Measurements from ENCODE around the gene PRR15L. TPM values are rescaled to one million over a fixed set of nuclear protein-coding genes. Genes with fewer than 3 reads are reported as not detected.
"Not testable (repeated sequence)": the region's sequence is repeated elsewhere in the genome, so short reads cannot be mapped to it uniquely, and the experiment has no call there.

The PRR15L gene
- total RNA-seq, 3 donors from 2014 or later: 38.7 to 105 TPM; not detected in 1

DNA sequence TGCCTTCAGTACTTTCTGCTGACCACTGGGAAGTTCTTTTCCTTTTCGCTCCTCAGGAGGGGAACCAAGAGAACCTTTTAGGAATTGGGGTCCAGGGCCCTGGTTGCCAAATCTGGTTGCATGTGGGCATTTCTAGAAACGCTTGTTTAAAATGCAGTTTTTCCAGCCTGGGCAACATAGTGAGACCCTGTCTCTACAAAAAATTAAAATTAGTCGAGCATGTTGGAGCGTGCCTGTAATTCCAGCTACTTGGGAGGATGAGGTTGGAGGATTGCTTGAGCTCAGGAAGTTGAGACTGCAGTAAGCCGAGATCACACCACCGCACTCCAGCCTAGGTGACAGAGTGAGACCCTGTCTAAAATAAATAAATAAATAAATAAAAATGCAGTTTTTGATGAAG, 15.1 kb downstream of the PRR15L start:
- no peaks in the 10 kb centered on the region for H3K36me3 ChIP-seq
- H3K4me3 ChIP-seq: peak overlapping the region in 2 of 3 donors; percentile 88 to 96
- H3K27ac ChIP-seq: peak overlapping the region; percentile 89 to 91
- intact Hi-C loops (cut with DNase I; ENCODE audit: low total_unique reads): no loop called here
- TF ChIP-seq POLR2AphosphoS5 (IDR thresholded peaks at IDR 0.05) (no peak), CTCF (IDR thresholded peaks at IDR 0.05) (no peak), POLR2A (IDR thresholded peaks at IDR 0.05) (no peak)
- no peaks in the 10 kb centered on the region for H3K27me3 ChIP-seq
- H3K9me3 ChIP-seq: no peaks in the 10 kb centered on the region
- peaks cover 5 to 29% of the 10 kb centered on the region in 2 donors for H3K4me1 ChIP-seq
- DNase-seq (ENCODE audit: low spot score in 2 of 2): no peak

DNA sequence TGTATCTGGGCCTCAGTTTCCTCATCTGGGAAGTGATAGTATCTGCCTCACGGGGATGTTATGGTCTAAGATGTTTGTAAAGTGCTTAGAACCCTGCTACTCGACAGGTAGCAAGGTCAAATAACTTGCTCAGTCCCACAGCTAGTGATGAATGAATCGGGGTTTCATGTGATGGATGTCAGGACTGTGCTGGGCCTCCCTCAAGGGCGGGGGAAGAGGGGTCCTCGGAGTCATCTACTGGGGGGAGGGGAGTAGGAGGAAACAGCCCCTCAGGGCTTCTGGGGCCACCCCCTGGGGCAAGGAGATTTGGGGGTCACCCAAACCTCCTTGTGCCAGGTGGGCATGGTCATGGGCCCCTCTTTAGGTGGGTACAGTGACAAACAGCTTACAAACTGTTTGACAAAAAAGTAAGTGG, 15.6 kb downstream of the PRR15L start:
- no peak for DNase-seq (ENCODE audit: low spot score in 2 of 2)
- H3K4me3 ChIP-seq: peak overlapping the region; percentile 88 to 96 (median 88)
- intact Hi-C loops (cut with DNase I; ENCODE audit: low total_unique reads): no loop called here

GRCh38 chr17:47941246-47942095, 16.2 kb downstream of the PRR15L start, which contains the start of gene PNPO:
Gene PNPO (plus strand): TSS chr17:47941571. CDS start chr17:47941676, 105 bp downstream.
- Histone ChIP-seq H3K4me3 (peak within 1 kb of the TSS; percentile 88 to 96 (median 88)), H3K9me3 (no peaks in the 10 kb centered on the region), H3K4me1 (peaks cover 5 to 29% of the 10 kb centered on the region in 2 donors), H3K27ac (peak within 1 kb of the TSS; percentile 89 to 91), H3K27me3 (no peaks in the 10 kb centered on the region), H3K36me3 (no peaks in the 10 kb centered on the region)
- TF ChIP-seq CTCF (IDR thresholded peaks at IDR 0.05): peak in 2 of 3 donors; percentile 22 to 27
- peak; percentile 19 to 80 (median 62) for TF ChIP-seq POLR2AphosphoS5 (IDR thresholded peaks at IDR 0.05)
- no peak for TF ChIP-seq POLR2A (IDR thresholded peaks at IDR 0.05)
- intact Hi-C loops (cut with DNase I; ENCODE audit: low total_unique reads): no loop called here
- peak; percentile 93 to 98 for DNase-seq (ENCODE audit: low spot score in 2 of 2)

More for the DNA sequence above, 15.6 kb downstream of the PRR15L start:
- peaks cover 5 to 29% of the 10 kb centered on the region in 2 donors for H3K4me1 ChIP-seq
- peak overlapping the region; percentile 89 to 91 for H3K27ac ChIP-seq
- no peak for TF ChIP-seq POLR2A (IDR thresholded peaks at IDR 0.05)
- TF ChIP-seq POLR2AphosphoS5 (IDR thresholded peaks at IDR 0.05): no peak
- TF ChIP-seq CTCF (IDR thresholded peaks at IDR 0.05): no peak
- H3K9me3 ChIP-seq: no peaks in the 10 kb centered on the region
- H3K27me3 ChIP-seq: no peaks in the 10 kb centered on the region
- no peaks in the 10 kb centered on the region for H3K36me3 ChIP-seq

GRCh38 chr17:47937941-47938340, 19.7 kb downstream of the PRR15L start:
- Histone ChIP-seq H3K4me1 (peaks cover 5 to 7% of the 10 kb centered on the region in 2 donors), H3K27me3 (no peaks in the 10 kb centered on the region), H3K27ac (peak overlapping the region in 1 of 2 donors; percentile 19), H3K36me3 (no peaks in the 10 kb centered on the region), H3K9me3 (no peaks in the 10 kb centered on the region), H3K4me3 (no peak overlapping the region)
- DNase-seq (ENCODE audit: low spot score in 2 of 2): no peak
- intact Hi-C loops (cut with DNase I; ENCODE audit: low total_unique reads): no loop called here
- TF ChIP-seq CTCF (IDR thresholded peaks at IDR 0.05) (no peak), POLR2A (IDR thresholded peaks at IDR 0.05) (no peak), POLR2AphosphoS5 (IDR thresholded peaks at IDR 0.05) (no peak)

GRCh38 chr17:47935961-47936360, 21.7 kb downstream of the PRR15L start:
- no peak overlapping the region for H3K4me3 ChIP-seq
- intact Hi-C loops (cut with DNase I; ENCODE audit: low total_unique reads): no loop called here
- H3K4me1 ChIP-seq: no peaks in the 10 kb centered on the region
- no peak for TF ChIP-seq CTCF (IDR thresholded peaks at IDR 0.05)
- TF ChIP-seq POLR2A (IDR thresholded peaks at IDR 0.05): no peak
- no peak for TF ChIP-seq POLR2AphosphoS5 (IDR thresholded peaks at IDR 0.05)
- H3K27me3 ChIP-seq: no peaks in the 10 kb centered on the region
- no peaks in the 10 kb centered on the region for H3K9me3 ChIP-seq
- H3K27ac ChIP-seq: no peak overlapping the region
- DNase-seq (ENCODE audit: low spot score in 2 of 2): no peak
- no peaks in the 10 kb centered on the region for H3K36me3 ChIP-seq

- H3K9me3 ChIP-seq; DNase-seq (ENCODE audit: low spot score in 2 of 2); H3K4me1 ChIP-seq; H3K27me3 ChIP-seq; intact Hi-C loops (cut with DNase I; ENCODE audit: low total_unique reads); H3K36me3 ChIP-seq; H3K27ac ChIP-seq; H3K4me3 ChIP-seq: not testable (repeated sequence)
These were observed 22.2 kb downstream of the PRR15L start for GRCh38 chr17:47935468-47935867.

Measured in breast epithelium (tissue), 4 donors.